Adipose tissue (tissue), 3 donors: ENCODE data around the gene MBD3. TPM values are rescaled to one million over a fixed set of nuclear protein-coding genes. Genes with fewer than 3 reads are reported as not detected.
"Not testable (repeated sequence)": the region's sequence is repeated elsewhere in the genome, so short reads cannot be mapped to it uniquely, and the experiment has no call there.

Source experiments
- H3K27ac ChIP-seq: one replicate; pipeline ENCODE4 v1.5.1; 2013; ENCODE audit warnings: low read depth, low read length
- WGBS, 3 donors: extraction: QIAGEN DNeasy Blood & Tissue Kit; methylation state at CpG; one replicate each; pipeline ENCODE4 v1.1.7; 2013; 5-methylcytosine and 5-hydroxymethylcytosine counted together
- polyA plus RNA-seq, 3 donors: library from polyadenylated mRNA; stranded (reverse); fragments of 200-250 nt; gene quantifications; one replicate each; pipeline ENCODE4 v1.2.3, GENCODE V29; 2013
- donor health status: healthy with polysubstance abuse.
- donor health status: Bipolar disorder and iron deficiency.
- donor health status: healthy.

MBD3 gene
- polyA plus RNA-seq, 3 donors = 29.2 to 87.3 (median 73.1) TPM

DNA sequence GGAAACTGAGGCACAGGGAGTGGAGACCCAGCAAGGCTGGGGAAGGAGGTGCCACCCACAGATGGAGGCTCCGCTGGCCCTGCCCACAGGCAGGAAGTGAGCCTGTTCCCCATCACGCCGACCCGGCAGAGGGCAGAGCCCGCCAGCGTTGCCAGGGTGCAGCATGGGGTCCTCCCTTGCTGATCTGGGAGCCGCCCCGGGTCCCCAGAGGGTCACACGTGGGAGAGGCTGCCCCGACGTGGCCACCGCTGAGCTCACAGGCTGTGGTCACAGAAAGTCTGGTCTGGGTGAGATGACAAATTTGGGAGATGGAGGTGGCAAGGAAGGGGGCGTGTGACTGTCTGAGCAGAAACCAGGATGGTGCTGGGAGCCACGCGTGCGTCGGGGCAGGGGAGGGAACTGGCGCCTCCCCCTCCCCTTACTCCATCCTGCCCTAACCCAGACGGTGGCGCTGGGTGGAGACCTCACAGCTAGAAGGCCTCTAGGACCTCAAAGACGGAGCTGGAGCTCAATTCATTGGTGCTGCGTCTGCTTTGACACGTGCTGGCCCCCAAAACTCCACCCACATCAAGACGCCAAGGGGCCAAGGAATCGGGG lies 32.3 kb downstream of the MBD3 start:
- peak overlapping the region; percentile 26 for H3K27ac ChIP-seq
- WGBS, 3 donors = 42 to 73% (median 46%) methylated on average over 22 to 25 of the region's 25 CpGs

DNA sequence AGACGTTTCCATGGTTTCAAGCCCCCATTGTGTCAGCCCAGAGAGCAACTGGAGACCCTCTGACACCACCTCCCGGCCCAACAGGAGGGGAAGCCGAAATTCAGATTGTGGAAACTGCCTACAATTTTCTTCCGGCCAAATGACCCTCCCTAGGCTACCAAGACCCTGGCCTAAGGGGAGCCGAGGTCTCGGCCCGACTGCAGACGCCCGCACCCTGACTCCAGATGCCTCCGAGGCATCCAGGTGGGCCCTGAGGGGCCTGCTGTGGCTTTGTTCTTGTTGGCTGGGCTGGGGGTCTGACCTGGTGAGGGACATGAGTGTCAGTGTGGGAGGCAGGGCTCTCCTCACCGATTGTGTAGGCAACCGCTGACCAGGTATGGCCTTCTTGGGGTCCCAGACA lies 34.1 kb downstream of the MBD3 start:
- WGBS, 3 donors = 86 to 91% (median 90%) methylated on average over 12 of the region's 12 CpGs
- H3K27ac ChIP-seq = no peak overlapping the region

DNA sequence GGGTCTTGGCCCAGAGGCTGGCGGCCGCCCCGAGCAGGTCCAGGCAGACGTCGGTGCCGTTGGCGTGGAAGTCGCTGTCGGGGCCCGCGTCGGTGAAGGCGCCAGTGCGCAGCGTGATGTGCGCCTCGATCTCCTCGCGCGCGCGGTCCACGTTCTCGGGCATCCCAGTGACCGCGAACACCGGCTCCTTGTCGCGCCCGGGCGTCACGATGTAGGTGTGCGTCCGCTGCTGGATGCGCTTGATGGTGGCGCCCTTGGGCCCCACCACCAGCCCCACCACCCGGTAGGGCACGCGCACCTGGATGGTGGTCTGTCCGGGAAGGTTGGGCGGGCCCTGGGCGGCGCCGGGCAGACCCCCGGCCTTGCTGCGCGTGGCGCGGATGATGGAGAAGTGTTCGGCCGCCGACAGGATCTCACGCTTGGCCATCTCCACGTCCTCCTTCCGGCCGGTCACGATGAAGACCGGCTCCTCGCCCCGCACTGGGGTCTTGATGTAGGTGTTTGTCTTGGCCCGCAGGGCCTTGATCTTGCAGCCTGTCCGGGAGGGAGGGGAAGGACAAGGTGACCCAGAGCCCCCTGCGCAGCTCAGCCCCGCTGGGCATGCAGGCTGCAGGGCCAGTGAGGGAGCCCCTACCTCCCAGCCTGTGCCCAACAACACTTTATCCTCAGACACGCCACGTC lies 36.1 kb downstream of the MBD3 start:
- no peak overlapping the region for H3K27ac ChIP-seq
- WGBS, 3 donors = 96 to 98% (median 96%) methylated on average over 56 to 66 of the region's 66 CpGs

DNA sequence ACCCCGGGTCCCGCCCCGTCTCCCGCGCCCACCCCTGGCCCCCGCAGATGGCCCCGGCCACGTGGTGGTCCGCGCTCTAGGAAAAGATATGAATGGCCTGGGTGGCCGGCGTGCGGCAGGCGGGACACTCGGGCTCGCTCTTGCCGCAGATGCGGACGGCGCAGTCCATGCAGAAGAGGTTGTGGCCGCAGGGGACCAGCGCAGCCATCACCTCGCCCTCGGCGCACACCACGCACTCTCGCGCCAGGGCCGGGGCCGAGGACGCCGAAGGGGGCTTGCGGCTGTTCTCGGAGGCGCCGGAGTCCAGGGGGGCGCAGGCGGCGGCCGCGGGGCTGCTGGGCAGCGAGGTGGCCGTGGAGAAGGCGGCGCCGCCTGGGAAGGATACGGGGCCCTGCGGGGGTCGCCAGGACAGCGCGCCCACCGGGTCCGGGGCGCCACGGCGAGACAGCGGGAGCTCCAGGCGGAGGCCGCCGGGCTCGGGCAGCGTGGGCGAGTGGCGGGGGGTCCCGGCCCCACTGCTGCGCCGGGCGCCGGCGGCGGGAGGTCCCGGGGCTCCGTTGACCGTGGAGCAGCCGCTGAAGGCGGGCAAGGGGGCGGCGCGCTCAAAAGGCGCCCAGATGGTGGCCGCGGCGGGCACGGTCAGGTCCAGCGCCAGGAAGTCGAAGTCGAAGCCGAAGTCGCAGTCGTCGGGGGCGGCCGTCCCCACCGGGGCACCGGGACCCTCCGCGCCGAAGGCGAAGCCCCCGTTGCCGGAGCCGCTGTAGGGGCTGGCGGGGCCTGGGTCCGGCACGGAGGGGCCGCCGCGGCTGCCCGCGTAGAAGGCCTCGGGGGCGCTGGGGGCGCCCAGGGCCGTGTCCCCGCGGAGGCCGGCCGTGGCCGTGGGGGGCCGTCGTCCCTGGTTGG lies 36.9 kb downstream of the MBD3 start:
- H3K27ac ChIP-seq = no peak overlapping the region
- WGBS, 3 donors = 94 to 96% (median 95%) methylated on average over 53 to 121 of the region's 121 CpGs

DNA sequence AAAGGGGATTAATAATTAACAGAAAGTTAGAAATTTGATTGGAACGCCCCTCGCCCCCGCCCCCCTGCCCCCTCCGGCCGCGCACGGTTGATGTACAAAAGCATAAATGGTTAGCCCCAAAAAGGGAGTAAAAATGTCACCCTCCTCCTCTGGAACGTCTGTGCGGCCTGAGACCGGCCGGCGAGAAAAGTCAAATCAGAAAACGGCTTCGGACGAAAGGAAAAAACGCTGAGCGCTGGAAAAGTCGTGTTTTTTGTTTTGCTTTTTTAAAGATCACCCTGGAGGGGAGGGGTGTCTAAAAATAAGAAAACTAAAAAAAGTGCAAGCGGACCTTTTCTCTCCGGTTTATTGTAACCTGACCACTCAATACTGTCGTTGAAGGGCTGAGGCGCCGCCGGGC lies 37.7 kb downstream of the MBD3 start:
- no peak overlapping the region for H3K27ac ChIP-seq
- WGBS, 3 donors = 90 to 93% (median 91%) methylated on average over 24 of the region's 24 CpGs

DNA sequence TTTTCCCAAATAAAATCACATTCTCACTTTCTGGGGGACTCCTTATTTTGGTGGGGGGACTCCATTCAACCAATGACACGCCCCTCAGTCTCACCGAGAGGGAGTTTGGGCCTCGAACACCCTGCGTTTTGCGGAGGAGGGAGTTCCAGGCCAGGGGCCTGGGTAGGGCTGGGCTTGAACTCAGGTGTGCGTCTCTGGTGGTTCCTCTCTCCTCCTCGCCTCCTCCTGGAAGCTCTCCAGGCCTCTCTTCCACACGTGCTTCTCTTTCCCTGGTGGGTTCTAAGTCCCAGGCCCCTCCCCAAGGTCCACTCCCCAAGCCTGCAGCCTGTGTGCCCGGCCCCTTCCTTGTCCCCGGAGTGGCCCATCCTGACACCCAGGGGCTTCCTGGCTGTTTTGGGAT lies 39.2 kb downstream of the MBD3 start:
- 78 to 87% (median 85%) methylated on average over 10 of the region's 10 CpGs for WGBS, 3 donors
- H3K27ac ChIP-seq = no peak overlapping the region

DNA sequence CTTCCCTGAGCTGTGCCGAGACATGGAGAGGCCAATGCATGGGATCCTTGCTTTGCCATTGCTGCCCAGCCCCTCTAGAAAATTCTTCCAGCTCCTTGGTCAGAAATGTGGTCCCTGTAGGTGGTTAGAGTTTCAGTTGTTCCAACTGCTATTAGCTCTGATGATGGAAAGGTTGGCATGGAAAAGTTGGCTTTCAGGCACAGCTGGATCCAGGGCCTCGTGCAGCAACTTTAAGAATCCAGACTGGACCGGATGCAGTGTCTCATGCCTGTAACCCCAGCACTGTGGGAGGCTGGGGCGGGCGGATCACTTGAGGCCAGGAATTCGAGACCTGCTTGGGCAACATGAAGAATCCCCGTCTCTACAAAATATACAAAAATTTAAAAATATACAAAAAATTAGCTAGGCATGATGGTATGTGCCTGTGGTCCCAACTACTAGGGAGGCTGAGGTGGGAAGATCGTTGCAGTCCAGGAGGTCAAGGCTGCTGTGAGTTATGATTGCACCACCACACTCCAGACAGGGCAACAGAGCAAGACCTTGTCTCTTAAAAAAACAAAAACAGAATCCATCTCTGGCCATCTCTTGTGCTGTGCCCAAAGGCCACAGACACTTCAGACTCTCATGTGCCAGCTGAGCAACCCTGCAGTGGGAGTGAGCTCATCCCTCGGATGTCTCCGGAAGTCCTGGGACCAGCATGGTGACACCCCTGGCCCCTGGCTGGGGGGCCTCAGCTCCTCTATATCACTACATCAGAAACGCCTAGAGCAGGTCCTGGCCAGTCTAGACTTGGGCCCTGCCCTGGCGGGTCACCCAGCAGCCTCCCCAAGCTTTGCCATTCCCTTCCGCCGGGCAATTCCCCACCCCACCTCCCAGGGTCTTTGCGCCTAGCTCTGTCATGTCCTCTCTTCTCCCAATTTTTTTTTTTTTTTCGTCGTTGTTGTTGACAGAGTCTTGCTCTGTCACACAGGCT lies 41.3 kb downstream of the MBD3 start:
- no peak overlapping the region for H3K27ac ChIP-seq
- 81 to 88% (median 83%) methylated on average over 17 of the region's 17 CpGs for WGBS, 3 donors

DNA sequence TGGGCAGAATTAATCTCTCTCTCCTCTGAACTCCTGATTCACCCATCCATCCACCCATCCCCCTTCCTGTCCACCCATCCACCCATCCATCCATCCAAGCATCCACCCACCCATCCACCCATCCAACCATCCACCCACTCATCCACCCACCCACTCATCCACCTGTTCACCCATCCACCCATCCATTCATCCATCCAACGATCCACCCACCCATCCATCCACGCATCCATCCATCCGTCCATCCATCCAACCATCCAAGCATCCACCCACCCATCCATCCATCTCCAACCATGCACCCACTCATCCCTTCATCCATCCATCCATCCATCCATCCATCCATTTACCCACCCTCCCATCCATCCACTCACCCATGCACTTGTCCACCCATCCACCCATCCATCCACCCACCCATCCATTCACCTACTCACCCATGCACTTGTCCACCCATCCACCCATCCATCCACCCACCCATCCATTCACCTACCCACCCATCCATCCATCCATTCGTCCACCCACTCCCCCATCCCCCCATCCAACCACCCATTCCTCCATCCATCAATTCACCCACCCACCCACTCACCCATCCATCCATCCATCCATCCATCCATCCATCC lies 43.2 kb downstream of the MBD3 start:
- 77 to 86% (median 84%) methylated on average over 4 of the region's 4 CpGs for WGBS, 3 donors

DNA sequence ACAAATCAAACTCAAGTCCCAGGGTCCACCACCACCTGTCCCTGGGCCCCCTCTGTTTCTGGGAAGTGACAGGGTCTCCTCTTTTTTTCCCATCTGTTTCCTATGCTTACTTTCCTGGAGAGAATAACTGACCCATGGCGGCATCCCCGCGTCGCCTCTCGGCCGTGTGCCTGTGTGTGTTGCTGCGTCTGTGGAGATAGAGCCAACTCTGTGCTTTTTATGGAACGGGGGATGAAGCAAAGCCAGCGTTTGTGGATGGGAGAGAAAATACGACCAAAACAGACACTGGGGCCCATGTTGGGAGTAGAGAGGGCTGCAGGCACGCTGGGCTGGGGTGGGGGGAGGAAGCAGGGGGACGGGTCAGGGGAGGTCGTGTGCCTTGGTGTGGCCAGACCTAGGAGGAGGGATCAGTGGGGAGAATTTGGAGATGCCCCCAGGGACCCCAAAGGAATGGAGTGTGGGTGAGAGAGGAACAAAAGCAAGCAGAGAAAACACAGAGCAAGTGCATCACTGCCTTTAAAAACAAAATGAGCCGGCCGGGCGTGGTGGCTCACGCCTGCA lies 52.2 kb downstream of the MBD3 start:
- no peak overlapping the region for H3K27ac ChIP-seq
- 24 to 39% (median 27%) methylated on average over 17 of the region's 17 CpGs for WGBS, 3 donors

More for the DNA sequence above, 43.2 kb downstream of the MBD3 start:
- H3K27ac ChIP-seq = no peak overlapping the region

DNA sequence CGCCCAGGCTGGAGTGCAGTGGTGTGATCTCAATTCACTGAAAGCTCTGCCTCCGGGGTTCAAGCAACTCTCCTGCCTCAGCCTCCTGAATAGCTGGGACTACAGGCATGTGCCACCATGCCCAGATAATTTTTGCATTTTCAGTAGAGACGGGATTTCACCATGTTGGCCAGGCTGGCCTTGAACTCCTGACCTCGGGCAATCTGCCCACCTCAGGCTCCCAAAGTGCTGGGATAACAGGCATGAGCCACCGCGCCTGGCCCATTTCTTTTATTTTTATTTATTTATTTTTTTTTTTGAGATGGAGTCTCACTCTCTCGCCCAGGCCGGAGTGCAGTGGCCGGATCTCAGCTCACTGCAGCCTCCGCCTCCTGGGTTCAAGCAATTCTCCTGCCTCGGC lies 52.9 kb downstream of the MBD3 start:
- 75 to 91% (median 84%) methylated on average over 11 of the region's 11 CpGs for WGBS, 3 donors
- not testable (repeated sequence) for H3K27ac ChIP-seq

DNA sequence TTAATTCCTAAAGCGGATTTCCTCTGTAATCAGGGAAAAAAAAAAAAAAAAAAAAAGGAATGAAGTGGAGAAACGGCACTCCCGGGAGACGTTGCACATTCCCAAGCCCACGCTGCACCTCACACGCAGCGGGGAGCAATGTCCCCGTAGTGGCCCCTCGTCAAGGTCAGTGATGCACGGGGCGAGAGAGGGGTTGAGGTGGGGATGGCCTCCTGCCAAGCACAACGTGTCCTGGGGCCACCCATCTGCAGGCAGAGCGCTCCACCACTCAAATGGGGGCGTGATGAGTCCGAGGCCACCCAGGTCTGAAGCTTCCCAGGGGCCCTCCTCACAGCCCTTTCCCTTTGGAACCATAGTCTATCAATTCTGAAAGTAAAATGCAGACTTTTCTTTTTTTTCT lies 53.7 kb downstream of the MBD3 start:
- H3K27ac ChIP-seq = no peak overlapping the region
- 19 to 41% (median 29%) methylated on average over 15 of the region's 15 CpGs for WGBS, 3 donors

DNA sequence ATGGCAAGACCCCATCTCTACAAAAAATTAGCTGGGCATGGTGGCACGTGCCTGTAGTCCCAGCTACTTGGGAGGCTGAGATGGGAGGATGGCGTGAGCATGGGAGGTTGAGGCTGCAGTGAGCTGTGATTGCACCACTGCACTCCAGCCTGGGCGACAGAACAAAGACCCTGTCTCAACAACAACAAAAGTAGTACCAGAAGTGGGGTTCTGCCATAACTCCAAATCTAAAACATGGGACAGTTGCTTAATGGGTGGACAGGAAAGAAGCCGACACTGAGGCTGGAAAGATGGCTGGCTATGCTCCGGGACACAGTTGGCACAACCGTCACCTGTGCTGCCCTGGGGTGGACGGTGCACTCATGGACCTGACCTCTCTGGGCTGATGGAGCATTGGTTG lies 57.0 kb downstream of the MBD3 start:
- WGBS, 3 donors = 92 to 95% (median 93%) methylated on average over 7 of the region's 7 CpGs
- not testable (repeated sequence) for H3K27ac ChIP-seq

DNA sequence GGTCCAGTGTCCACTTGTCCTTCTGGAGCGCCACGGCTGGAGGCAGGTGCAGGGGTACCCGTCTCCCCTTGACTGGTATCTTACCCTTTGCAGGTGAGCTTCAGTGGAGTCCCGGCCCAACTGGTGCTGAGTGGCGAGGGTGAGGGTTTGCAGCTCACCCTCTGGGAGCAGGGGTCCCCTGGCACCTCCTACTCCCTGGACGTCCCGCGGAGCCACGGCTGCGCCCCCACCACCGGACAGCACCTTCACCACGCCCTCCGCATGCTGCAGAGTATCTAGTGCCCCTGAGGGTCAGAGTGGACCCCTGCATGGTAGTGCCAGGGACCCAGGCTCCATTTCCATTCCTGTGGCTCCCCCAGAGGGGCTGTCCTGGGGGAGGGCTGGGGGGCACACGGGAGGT lies 57.7 kb downstream of the MBD3 start:
- no peak overlapping the region for H3K27ac ChIP-seq
- 80 to 89% (median 88%) methylated on average over 14 of the region's 14 CpGs for WGBS, 3 donors

DNA sequence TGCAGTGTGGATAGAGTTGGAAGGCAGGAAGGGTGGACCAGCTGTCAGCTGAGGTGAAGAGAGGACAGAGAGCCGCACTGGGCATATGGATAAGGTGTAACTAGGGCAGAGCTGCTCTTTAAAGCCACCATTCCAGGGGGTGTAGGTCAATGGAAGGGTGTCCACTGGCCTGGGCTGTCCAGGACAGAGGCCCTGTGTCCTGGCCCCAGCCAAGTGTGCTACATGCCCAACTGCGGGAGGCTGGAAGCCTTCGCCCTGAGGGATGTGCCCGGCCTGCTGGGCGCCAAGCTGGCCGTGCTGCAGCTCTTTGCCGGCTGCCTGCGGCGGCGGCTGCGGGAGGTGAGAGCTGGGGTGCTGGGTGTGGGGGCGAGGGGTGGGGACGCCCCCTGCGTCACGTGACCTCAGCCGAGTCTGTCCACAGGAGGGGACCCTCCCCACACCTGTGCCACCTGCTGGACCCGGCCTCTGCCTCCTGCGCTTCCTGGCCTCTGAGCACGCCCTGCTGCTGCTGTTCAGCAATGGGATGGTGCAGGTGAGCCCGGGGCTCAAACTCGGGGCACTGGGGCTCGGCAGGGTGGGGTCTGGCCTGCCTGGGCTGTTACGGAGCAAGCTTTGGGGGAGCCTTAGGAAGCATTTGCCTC lies 59.0 kb downstream of the MBD3 start:
- H3K27ac ChIP-seq = no peak overlapping the region
- 60 to 78% (median 77%) methylated on average over 16 to 23 of the region's 23 CpGs for WGBS, 3 donors

DNA sequence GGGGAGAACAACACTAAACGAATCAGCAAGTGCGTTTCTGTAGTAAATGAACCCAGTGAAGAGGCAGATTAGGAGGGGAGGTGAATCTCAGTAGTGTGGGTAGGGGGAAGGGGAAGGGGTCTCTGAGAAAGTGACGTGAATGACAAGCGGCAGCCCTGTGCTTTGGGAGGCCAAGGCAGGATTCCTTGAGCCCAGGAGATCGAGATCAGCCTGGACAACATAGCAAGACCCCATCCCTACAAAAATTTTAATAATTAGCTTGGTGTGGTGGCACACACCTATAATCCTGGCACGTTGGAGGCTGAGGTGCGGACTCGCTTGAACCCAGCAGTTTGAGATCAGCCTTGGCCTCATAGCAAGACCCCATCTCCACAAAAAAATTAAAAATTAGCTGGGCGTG lies 60.7 kb downstream of the MBD3 start:
- H3K27ac ChIP-seq = no peak overlapping the region
- 85 to 91% (median 89%) methylated on average over 9 of the region's 9 CpGs for WGBS, 3 donors

DNA sequence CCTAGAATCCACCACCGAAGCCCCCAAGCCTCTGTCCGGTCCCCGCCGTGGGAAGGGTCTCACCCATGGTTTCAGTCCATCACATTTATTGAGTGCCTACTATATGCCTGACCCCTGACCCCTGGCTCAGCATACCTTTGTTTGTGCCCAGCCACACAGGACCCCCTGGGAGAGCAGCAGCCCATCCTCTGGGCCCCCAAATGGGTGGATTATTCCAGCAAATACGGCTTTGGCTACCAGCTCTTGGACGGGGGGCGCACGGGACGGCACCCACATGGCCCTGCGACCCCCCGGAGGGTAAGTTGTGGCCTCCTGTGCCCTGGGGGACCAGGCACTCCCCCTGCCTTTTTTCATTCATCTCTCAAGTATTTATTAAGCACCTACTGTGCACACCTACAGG lies 61.1 kb downstream of the MBD3 start:
- WGBS, 3 donors = 80 to 90% (median 89%) methylated on average over 11 of the region's 11 CpGs
- H3K27ac ChIP-seq = no peak overlapping the region

DNA sequence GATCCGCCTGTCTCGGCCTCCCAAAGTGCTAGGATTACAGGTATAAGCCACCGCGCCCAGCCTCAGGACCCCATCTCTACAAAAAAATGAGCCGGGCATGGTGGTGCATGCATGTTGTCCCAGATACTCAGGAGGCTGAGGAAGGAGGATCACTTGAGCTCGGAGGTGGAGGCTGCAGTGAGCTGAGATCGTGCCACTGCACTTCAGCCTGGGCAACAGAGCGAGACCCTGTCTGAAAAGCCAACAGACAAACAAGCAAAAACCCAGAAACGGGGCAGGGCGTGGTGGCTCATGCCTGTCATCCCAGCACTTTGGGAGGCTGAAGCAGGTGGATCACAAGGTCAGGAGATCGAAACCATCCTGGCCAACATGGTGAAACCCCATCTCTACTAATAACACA lies 61.8 kb downstream of the MBD3 start:
- WGBS, 3 donors = 89 to 92% (median 91%) methylated on average over 11 of the region's 11 CpGs
- not testable (repeated sequence) for H3K27ac ChIP-seq
